ENCODE data around the gene SAMD5. TPM values are rescaled to one million over a fixed set of nuclear protein-coding genes. Genes with fewer than 3 reads are reported as not detected.

The SAMD5 gene
- total RNA-seq, 1 donor from 2014 or later, result 0.51 TPM

DNA sequence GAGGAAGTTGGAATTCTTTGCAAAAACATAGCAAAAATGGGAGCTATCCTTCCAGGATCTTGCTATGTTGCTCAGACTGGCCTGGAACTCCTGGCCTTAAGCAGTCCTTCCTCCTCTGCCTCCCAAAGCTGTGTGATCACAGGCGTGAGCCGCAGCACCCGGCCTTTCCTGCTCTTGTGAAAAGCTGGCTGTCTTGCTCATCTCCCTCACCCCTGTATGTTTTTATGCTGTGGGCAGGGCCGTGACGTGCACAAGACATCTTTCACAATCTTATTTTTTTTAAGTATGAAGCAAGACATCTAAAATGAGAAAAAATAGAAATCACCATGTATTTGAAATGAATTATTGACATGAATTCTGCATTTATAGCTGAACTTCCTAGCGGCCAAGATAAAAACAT lies 110.4 kb downstream of the SAMD5 start:
- no peak for DNase-seq (ENCODE audit: low read depth in 2 of 2)
